NCI-H1105 (cell line): Measurements from ENCODE around the gene SLC52A1.
"Not testable (repeated sequence)": the region's sequence is repeated elsewhere in the genome, so short reads cannot be mapped to it uniquely, and the experiment has no call there.

Source experiments
- DNase-seq: peaks from one replicate; lab custom pipeline; 2025; lab: John Stamatoyannopoulos, UW

Gene SLC52A1

DNA sequence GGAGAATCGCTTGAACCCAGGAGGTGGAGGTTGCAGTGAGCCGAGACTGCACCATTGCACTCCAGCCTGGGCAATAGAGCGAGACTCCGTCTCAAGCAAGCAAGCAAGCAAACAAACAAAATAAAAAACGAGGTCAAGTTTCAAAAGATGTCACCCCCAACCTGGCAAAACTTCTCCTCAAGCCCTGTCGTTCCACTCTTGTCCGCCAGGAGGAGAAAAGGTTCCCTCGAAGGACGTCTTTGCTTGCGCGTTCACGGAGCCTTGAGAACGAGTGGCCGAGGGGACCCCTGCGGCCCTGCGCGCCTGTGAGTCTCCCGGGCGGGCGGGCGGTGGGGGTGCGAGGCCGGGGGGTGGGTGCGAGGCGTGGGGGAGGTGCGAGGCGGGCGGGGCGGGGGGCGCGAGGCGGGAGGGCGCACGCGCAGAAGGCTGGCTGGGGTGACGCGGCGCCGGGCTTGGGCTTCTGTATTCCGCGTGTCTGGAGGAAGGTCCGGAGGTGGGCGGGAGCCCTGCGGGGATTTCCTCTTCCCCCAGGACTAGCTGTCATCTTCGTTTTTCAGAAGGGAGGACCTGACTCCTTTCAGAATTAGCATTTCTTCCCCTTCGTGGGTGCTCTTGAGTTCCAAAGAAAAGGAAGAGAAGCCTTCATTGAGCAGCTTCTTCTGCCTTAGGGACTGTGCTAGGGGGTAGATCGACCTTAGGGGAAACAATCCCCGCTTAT, 3.7 kb downstream of the SLC52A1 start:
- peak; percentile 67 for DNase-seq

DNA sequence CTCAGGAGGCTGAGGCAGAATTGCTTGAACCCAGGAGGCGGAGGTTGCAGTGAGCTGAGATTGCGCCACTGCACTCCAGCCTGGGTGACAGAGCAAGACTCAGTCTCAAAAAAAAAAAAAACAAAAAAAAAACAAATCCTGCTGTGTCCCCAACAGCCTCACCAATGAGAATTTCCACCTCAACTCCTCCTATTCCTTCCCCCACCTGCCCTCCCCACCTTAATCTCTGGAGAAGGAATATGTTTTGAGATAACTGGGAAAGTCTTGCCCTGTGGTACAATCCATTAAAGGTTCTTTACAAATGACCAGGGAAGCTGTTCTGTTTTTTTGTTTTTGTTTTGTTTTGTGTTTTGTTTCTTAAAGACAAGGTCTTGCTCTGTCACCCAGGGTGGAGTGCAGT, 5.1 kb downstream of the SLC52A1 start:
- not testable (repeated sequence) for DNase-seq

DNA sequence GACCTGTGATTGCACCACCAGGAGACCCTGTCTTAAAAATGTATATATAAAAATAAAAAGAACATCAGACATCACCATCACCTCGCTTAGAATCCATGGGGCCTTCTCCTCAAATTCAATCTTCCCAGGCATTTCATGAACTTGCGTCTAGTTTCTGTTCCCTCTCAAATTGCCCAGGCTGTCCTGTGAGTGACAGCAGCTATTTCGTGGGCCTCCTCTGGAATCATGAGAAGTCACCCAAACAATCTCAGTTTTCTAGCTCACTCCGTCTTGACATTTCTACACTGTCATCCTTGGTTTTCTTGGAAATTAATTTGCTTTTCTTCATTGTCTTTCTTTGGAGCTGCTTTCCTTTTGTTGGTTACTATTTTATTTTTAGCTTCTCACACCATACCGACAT, 7.3 kb downstream of the SLC52A1 start:
- no peak for DNase-seq

DNA sequence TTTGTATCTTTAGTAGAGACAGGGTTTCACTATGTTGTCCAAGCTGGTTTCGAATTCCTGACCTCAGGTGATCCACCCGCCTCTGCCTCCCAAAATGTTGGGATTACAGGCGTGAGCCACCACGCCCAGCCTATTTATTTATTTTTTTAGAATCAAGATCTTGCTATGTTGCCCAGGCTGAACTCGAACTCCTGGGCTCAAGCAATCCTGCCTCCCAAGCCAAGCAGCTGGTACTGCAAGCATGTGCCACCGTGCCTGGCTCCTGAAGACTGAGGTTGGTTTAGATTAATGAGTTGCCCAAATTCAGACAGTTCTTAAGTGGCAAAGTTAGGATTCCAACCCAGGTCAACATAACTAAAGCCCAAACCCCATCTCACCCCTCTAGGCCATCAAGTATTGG, 7.9 kb downstream of the SLC52A1 start:
- DNase-seq = no peak

DNA sequence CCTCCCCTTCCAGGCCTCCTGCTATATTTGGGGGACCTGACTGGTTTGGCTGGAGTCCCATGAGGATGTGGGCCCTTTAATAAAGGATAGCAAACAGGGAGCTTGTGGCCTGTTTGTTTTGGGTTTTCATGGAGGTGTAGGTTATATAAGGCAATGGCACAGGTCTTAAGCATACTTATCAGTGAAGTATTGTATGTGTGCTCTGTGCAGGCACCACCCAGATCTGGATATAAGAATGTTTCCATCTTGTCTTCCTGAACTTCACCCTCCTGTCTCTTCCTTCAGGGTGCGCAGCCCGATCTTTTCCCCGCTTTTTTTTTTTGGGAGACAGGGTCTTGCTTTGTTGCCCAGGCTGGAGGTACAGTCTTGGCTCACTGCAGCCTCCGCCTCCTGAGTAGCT, 10.6 kb downstream of the SLC52A1 start:
- DNase-seq = no peak

DNA sequence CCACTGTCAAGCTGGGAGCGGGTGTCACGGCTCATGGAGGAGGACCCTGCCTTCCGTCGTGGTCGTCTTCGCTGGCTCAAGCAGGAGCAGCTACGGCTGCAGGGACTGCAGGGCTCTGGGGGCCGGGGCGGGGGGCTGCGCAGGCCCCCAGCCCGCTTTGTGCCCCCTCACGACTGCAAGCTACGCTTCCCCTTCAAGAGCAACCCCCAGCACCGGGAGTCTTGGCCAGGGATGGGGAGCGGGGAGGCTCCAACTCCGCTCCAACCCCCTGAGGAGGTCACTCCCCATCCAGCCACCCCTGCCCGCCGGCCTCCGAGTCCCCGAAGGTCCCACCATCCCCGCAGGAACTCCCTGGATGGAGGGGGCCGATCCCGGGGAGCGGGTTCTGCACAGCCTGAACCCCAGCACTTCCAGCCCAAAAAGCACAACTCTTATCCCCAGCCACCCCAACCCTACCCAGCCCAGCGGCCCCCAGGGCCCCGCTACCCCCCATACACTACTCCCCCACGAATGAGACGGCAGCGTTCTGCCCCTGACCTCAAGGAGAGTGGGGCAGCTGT, 11.6 kb downstream of the SLC52A1 start:
- DNase-seq = no peak

DNA sequence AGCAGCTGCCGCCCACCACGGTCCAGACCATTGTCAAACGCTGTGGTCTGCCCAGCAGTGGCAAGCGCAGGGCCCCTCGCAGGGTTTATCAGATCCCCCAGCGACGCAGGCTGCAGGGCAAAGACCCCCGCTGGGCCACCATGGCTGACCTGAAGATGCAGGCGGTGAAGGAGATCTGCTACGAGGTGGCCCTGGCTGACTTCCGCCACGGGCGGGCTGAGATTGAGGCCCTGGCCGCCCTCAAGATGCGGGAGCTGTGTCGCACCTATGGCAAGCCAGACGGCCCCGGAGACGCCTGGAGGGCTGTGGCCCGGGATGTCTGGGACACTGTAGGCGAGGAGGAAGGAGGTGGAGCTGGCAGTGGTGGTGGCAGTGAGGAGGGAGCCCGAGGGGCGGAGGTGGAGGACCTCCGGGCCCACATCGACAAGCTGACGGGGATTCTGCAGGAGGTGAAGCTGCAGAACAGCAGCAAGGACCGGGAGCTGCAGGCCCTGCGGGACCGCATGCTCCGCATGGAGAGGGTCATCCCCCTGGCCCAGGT, 13.0 kb downstream of the SLC52A1 start:
- no peak for DNase-seq

DNA sequence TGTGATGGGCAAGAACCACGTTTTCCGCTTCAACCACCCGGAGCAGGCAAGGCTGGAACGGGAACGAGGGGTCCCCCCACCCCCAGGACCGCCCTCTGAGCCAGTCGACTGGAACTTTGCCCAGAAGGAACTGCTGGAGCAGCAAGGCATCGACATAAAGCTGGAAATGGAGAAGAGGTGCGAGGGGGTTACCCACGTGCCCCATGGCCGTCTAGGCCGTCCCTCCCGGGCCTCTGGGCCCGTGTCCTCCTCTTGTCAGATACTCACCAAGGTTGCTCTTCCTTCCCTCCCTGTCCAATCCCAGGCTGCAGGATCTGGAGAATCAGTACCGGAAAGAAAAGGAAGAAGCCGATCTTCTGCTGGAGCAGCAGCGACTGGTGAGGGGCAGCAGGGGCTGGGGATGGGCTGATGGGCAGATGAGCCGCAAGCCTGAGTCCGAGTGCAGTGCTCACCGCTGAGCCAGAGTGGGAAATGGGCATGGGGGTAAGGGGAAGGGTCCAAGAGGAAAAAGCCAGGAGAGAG, 14.7 kb downstream of the SLC52A1 start:
- DNase-seq = no peak

DNA sequence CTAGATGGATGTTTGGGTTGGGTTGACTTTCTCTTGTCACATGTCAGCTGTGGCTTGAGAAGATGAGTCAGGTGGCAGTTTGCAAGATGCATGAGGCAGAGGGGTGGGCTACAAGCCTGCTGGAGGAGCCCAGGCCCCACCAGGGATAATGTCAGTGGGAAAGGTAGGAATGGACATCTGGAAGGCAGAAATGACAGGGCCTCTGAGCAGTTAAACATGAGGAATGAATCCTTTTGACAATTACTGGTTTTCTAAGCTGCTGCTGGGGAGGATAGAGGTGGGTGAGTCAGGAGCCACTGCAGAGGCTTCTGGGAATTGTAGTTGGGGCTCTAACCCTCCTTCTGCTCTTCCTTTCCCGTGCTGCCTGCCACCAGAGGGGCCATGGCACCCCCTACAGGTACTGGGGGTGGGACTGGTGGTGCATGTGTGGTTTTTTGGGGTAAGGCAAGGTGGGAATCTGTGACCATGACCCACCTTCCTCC, 15.7 kb downstream of the SLC52A1 start:
- no peak for DNase-seq

DNA sequence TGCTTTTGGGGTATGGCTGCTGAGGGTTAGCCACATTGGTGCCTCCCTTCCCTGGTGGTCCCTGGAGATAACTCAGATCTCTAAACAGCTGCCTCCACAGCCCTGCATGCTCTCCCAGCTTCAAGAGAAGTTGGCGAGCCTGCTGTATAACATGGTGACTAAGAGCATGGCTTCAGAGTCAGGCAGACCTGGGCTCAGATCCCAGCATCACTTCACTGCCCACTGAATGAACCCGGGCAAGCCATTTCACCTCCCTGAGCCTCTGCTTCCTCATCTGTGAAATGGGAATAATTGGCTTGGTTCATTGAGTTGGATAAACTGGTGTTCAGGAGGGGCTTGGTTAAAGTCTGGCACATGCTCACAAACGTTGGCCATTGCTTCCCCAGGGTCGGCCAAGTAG, 20.9 kb downstream of the SLC52A1 start:
- no peak for DNase-seq

DNA sequence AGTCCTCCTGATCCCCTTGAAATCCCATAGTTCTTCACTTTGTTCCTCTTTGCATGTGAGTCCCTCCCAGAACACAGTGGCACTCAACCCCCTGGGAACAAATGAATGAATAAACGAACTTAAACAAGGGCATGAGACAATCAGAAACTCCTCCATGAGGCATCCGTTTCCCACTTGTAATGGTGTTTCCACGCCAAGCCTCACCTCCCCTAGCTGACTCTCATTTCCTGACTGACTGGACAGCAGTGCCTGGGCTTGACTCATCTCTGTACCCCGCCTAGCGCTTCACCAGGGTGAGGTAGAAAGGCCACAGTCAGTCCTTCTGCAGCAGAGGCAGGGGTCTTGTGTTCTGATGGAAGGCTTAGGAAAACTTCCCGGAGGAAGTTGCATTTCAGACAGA, 23.3 kb downstream of the SLC52A1 start:
- DNase-seq = no peak

DNA sequence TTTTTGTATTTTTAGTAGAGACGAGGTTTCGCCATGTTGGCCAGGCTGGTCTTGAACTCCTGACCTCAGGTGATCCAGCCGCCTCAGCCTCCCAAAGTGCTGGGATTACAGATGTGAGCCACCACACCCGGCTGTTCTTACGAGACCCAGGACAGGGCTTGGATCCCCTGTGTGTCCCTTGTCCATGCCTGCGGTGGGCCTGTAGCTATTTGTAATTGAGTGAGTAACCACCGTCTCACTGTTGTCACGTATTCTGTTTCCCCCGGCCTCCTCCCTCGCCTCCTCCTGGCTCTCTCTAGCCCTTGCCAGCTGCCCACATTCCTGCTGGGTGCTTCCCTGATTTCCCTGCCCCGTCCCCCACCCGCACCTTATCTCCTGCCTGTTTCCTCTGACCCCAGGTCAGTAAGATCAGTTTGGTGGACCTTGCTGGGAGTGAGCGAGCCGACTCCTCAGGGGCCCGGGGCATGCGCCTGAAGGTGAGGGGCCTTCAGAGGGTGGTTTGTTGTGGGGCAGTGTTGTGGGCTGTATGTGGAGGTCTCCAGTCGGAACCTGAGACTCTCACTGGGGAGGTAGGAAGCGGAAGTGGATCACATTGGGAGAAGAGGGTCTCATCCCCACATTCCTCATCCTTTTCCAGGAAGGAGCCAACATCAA, 31.9 kb downstream of the SLC52A1 start:
- no peak for DNase-seq

DNA sequence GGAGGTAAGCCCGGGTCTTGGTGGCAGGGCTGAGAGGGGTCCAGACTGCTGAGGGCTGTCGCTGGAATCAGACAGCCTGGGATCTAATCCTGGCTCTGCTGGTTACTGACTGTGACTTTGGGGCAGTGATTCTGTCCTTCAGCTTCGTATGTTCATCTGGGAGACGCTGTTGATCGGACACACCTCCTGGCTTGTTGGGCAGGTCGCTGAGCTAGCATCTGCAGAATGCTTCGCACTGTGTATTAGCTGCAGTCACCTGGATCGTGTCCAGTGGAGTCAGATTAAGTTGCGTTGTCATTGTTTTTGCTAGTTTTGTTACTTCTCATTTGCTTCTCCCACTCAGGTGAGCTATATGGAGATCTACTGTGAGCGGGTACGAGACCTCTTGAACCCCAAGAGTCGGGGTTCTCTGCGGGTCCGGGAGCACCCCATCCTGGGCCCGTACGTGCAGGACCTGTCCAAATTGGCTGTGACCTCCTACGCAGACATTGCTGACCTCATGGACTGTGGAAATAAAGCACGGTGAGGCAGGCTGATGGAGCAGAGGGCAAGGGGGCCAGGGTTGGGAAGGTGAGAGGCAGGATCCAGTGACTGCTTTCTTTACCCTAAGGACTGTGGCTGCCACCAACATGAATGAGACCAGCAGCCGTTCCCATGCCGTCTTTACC, 33.0 kb downstream of the SLC52A1 start:
- no peak for DNase-seq

DNA sequence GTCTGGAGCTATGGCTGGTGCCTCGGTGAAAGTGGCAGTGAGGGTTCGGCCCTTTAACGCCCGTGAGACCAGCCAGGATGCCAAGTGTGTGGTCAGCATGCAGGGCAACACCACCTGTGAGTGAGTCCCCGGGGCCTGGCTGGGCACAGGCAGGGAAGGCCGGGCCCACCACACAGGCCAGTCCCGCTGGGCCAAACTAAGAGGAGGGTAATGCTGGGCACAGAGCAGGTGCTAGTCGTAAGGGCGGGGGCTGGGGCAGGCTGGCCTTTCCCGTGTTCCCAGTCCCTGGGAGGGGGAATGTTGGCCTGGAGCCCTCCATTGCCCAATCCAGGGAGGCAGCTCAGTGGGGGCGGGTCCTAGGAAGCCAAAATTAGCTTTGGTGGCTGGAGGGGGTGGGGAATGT, 35.0 kb downstream of the SLC52A1 start:
- DNase-seq = no peak

DNA sequence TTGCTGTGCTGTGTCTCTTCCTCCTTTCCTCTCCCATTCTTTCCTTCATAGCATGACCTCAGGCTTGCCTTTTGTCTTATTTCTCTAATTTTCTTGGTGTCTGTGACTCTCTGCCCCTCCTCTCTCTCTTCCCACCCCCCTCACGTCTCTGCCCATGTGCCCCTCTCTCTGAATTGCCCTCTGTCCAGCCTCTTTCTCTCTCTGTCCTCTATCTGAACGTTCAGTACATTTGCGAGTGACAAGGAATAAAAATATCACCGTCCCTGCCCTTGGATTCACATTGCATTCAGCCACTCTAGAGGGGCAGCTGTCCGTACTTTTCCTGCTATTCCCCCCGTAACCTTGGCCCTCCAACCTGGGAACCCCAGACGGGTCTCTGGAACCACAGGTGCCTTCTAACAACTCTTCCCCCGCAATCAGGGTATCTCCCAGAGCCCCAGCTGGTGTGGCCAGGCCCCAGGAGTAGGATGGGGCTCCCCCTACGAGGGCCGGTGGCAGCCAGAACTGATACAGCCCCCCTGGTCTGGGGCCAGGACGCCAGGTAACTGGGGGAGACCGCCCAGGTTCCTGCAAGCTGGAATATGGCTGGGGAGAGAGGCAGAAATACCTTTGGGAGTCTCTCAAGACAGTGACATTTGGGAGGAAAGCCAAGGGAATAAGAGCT, 35.7 kb downstream of the SLC52A1 start:
- DNase-seq = no peak

DNA sequence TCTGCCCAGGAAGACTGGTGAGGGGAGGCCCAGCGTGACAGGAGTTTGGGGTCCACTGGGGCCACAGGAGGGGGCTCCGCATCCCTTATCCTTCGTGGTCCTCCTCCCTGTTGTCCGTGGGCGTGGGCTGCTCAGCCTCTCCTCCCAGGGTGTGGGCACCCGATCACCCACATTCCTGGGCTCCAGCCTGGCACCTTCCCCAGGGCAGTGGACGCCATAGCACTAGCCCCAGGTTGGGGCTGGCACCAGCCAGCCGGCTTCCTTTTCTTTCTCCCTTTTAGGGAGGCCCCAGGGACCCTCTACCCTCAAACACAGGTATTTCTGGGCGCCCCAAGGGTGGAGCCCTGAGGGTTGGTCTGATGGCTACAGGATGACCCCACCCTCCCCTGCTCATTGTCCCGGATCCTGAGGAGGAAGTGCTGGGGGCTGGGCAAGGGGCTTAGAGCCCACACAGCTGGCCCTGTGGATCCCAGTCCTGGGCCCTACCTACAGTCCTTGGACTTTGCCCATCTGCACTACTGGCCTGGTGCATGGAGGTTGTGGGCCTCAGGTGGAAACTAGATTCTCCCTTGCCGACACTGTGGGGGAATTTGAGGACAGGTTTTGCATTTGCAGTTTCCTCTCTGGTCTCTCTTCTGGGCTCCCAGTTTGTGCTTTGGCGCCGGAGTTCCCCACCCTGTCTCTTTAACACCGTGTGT, 36.3 kb downstream of the SLC52A1 start:
- no peak for DNase-seq

DNA sequence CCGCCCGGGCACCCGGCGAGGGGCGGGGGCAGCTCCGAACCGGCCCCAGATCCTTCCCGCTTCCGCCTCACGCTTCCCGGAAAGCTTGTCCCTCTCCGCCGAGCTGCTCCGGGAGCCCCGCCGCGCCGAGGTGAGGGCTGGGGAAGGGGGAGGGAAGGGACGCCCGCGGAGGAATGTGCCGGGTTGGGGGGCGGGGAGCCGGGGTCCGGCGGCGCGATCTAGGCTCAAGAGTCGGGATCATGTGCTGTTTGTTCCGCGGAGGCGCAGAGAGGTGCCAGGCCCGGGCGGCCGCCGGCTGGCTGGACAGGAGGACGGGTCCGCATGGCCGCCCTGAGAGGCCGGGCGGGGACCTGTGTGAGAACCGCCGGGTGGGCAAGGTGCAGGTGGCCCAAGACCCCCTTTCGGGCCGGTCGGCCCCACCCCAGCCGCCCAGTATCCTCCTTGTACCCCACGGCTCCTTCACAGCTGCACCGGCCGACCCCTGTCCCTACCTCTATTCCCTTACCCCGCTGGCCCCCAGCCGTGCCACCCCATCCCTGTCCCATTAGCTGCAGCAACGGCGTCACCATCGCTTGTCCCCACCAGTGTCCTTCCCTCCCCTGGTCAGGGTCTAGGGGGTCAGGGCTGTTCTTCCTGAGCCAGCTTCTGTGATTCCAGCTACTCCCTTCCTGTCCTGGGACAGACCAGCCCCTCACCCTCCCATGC, 37.0 kb downstream of the SLC52A1 start:
- DNase-seq = no peak

DNA sequence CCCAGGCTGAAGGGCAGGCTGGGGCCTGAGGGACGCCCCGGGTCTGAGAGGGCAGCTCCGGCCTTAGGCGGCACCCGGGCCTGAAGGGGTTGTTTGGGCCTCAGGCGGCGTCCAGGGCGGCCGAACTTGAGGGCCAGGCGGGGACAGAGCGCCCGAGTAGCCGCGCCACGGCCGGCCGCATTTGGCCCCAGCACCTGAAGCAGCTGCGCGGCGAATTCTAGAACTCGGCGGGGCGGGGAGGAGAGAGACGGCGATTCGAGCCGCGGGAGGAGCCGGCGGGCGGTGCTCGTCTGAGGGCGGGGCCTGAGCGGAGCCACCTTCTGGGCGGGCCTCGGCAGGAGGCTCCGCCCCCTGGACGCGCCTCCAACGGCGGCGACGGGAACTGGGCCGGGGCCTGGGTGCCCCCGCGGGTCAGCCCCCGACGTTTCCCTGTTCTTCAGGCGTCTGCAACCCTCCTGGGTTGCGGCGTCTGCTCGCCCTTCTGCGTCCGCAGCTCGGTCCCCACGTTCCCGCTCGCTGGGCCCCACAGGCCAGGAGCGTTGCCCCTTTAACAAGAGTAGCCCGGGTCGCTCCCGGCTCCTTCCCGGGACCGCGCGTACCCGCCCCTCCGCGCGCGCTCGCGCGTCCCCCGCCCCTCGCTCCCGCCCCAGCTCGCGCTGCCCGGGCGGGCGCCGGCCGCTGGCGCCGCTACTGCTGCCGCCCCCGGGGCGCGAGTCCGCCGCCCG, 37.8 kb downstream of the SLC52A1 start, which contains the start of the genes INCA1 and KIF1C:
INCA1 (minus strand) TSS at position 221 of the 725 bp plus-strand sequence. CDS start 3,085 bp downstream, outside the sequence.
KIF1C (plus strand) TSS at position 649 of the 725 bp plus-strand sequence. CDS start 2,297 bp downstream, outside the sequence.
- peak; percentile 94 for DNase-seq

DNA sequence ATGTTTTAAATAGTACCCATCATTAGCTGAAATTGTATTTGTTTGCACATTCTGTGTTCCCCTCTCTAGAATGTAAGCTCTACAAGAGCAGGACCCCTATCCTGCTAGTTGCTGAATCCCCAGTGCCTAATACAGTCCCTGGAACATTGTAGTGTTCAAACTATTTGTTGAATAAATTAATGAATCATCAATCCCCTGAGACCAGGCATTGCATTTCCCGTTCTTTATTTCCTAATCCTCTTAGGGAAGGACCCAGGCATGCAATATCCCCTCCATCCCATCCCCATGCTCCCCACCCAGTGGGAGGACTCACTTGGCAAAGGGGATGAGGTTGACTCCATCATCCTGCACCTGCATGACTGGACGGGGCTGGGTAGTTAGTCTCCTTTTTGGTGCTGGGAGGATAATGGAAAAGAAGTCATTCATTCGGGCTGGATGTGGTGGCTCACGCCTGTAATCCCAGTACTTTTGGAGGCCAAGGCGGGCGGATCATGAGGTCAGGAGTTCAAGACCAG, 41.1 kb downstream of the SLC52A1 start:
- no peak for DNase-seq
